GM12864 (cell line): ENCODE results near the gene CDCA8.
"Not testable (repeated sequence)": the region's sequence is repeated elsewhere in the genome, so short reads cannot be mapped to it uniquely, and the experiment has no call there.

Experiments used
- DNase-seq: peaks from one replicate; pipeline ENCODE4 v3.0.0-alpha.2; 2011; ENCODE audit warnings: low read depth
- H3K4me3 ChIP-seq: 2 replicates; pipeline ENCODE4 v1.5.1; 2011; ENCODE audit warnings: mild to moderate bottlenecking, low read depth, low read length, control low read depth
- TF ChIP-seq, protein P1 (sequence below): IDR thresholded peaks from 2 replicates; pipeline ENCODE4 v1.5.1; 2011; ENCODE audit warnings: low read depth, mild to moderate bottlenecking, moderate library complexity, low read length, control low read depth, inconsistent platforms; ENCODE audit errors: missing control alignments

The CDCA8 gene

GRCh38 chr1:37732111-37732780 lies 39.9 kb downstream of the CDCA8 start:
- no peak for DNase-seq
- TF ChIP-seq, protein P1, sequence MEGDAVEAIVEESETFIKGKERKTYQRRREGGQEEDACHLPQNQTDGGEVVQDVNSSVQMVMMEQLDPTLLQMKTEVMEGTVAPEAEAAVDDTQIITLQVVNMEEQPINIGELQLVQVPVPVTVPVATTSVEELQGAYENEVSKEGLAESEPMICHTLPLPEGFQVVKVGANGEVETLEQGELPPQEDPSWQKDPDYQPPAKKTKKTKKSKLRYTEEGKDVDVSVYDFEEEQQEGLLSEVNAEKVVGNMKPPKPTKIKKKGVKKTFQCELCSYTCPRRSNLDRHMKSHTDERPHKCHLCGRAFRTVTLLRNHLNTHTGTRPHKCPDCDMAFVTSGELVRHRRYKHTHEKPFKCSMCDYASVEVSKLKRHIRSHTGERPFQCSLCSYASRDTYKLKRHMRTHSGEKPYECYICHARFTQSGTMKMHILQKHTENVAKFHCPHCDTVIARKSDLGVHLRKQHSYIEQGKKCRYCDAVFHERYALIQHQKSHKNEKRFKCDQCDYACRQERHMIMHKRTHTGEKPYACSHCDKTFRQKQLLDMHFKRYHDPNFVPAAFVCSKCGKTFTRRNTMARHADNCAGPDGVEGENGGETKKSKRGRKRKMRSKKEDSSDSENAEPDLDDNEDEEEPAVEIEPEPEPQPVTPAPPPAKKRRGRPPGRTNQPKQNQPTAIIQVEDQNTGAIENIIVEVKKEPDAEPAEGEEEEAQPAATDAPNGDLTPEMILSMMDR: no peak

GRCh38 chr1:37734629-37735591 lies 42.6 kb downstream of the CDCA8 start:
- no peak overlapping the region for H3K4me3 ChIP-seq
- no peak for DNase-seq
- TF ChIP-seq, protein P1: no peak

More at GRCh38 chr1:37732111-37732780, 39.9 kb downstream of the CDCA8 start:
- H3K4me3 ChIP-seq: no peak overlapping the region

DNA sequence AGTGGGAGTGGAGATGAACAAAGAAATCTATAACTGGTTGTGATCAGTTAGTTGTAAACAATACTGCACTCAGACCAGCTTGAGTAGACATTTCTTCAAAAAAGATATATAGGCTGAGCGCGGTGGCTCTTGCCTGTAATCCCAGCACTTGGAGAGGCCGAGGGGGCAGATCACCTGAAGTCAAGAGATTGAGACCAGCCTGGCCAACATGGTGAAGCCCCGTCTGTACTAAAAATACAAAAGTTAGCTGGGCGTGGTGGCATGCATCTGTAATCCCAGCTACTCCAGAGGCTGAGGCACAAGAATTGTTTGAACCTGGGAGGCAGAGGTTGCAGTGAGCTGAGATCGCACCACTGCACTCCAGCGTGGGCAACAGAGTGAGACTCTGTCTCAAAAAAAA lies 45.7 kb downstream of the CDCA8 start:
- DNase-seq, H3K4me3 ChIP-seq: not testable (repeated sequence)

- H3K4me3 ChIP-seq, DNase-seq: not testable (repeated sequence)
These were observed 46.3 kb downstream of the CDCA8 start for GRCh38 chr1:37738619-37739018.

GRCh38 chr1:37739222-37739621 lies 46.9 kb downstream of the CDCA8 start:
- H3K4me3 ChIP-seq: no peak overlapping the region
- DNase-seq: no peak
- TF ChIP-seq, protein P1: no peak

GRCh38 chr1:37741130-37741529 lies 48.8 kb downstream of the CDCA8 start:
- TF ChIP-seq, protein P1: no peak
- DNase-seq: no peak
- H3K4me3 ChIP-seq: no peak overlapping the region

GRCh38 chr1:37741662-37742061 lies 49.3 kb downstream of the CDCA8 start:
- DNase-seq: no peak
- H3K4me3 ChIP-seq: no peak overlapping the region
- TF ChIP-seq, protein P1: no peak
